Sigmoid colon (tissue), 7 donors: Measurements from ENCODE around the gene LRRC75B. TPM values are rescaled to one million over a fixed set of nuclear protein-coding genes. Genes with fewer than 3 reads are reported as not detected.
"Not testable (repeated sequence)": the region's sequence is repeated elsewhere in the genome, so short reads cannot be mapped to it uniquely, and the experiment has no call there.

Experiments
- DNase-seq: peaks from one replicate; pipeline ENCODE4 v3.0.0-alpha.2; 2019
- H3K27ac ChIP-seq, 4 donors: fragments of 200-600 bp; sonication (generic); one replicate each; pipeline ENCODE4 v1.5.1; 2016 to 2019; ENCODE audit warnings: mild to moderate bottlenecking in 1 of 4
- H3K27me3 ChIP-seq, 3 donors: fragments of 200-600 bp; sonication (generic); one replicate each; pipeline ENCODE4 v1.5.1; 2019; ENCODE audit warnings: mild to moderate bottlenecking in 1 of 3
- H3K36me3 ChIP-seq, 4 donors: fragments of 200-600 bp; sonication (generic); one replicate each; pipeline ENCODE4 v1.5.1; 2016 to 2019
- H3K4me1 ChIP-seq, 4 donors: fragments of 200-600 bp; sonication (generic); one replicate each; pipeline ENCODE4 v1.5.1; 2017 to 2019
- H3K4me3 ChIP-seq, 4 donors: fragments of 200-600 bp; sonication (generic); one replicate each; pipeline ENCODE4 v1.5.1; 2017 to 2019; ENCODE audit warnings: mild to moderate bottlenecking in 2 of 4, moderate library complexity in 1 of 4
- H3K9me3 ChIP-seq, 4 donors: fragments of 200-600 bp in 3 of 4; sonication (generic) in 3 of 4; one replicate each; pipeline versions ENCODE4 v1.5.1 to v1.6.1; 2013 to 2019
- WGBS, 2 donors: extraction: QIAGEN DNeasy Blood & Tissue Kit; methylation state at CpG; one replicate each; pipeline ENCODE4 v1.1.7; 2013; 5-methylcytosine and 5-hydroxymethylcytosine counted together
- intact Hi-C: fragments of 100-400 bp; cut with DNase I; formaldehyde crosslinking; loops from one replicate; pipeline ENCODE4 v1.15.1; 2023
- polyA plus RNA-seq, 3 donors: library from polyadenylated mRNA; stranded (reverse); fragments of 200-250 nt; gene quantifications; one replicate each; pipeline ENCODE4 v1.2.3, GENCODE V29; 2013
- total RNA-seq, 4 donors: library from RNA; depleted of rRNA; stranded (reverse); fragments of >200 nt; gene quantifications; one replicate each; pipeline ENCODE4 v1.1.0, GENCODE V29; 2016
- TF ChIP-seq, protein P1 (sequence below), 4 experiments: fragments of 450-650 bp in 3 of 4; fragments of 200-600 bp in 1 of 4; IDR thresholded peaks; one replicate each; pipeline ENCODE4 v1.5.1; 2016 to 2019; ENCODE audit warnings: antibody characterized with exemption in 4 of 4, mild to moderate bottlenecking in 3 of 4, moderate library complexity in 2 of 4
- donor health status: healthy with polysubstance abuse.
- donor health status: Bipolar disorder and iron deficiency.
- donor health status: healthy.

LRRC75B gene
- total and polyA plus RNA-seq, 7 donors = 2.5 to 18.6 (median 13.3) TPM

DNA sequence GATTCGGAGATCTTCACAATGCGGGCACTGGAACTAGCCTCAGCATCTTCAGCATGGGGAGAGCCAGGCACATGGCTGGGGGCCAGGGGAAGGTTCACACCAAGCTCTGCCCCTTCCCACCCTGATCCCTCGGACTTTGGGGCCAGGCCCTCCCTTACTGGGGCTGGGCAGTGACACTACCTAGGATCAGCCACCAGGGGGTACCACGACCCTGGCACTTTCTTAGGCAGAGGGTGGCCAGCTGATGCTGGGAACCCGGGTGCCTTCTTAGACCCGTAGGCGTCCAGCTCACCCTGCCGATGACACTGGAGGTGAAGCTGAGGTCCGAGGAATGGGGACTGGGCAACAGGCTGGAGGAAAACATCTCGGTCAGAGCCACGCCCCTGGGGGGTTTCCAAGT lies 36.2 kb upstream of the LRRC75B start:
- intact Hi-C loops, H3K27ac ChIP-seq, DNase-seq, H3K4me1 ChIP-seq, H3K4me3 ChIP-seq, H3K27me3 ChIP-seq, H3K9me3 ChIP-seq, H3K36me3 ChIP-seq: not testable (repeated sequence)
- 75 to 81% methylated on average over 9 of the region's 11 CpGs for WGBS, 2 donors
- TF ChIP-seq, protein P1, sequence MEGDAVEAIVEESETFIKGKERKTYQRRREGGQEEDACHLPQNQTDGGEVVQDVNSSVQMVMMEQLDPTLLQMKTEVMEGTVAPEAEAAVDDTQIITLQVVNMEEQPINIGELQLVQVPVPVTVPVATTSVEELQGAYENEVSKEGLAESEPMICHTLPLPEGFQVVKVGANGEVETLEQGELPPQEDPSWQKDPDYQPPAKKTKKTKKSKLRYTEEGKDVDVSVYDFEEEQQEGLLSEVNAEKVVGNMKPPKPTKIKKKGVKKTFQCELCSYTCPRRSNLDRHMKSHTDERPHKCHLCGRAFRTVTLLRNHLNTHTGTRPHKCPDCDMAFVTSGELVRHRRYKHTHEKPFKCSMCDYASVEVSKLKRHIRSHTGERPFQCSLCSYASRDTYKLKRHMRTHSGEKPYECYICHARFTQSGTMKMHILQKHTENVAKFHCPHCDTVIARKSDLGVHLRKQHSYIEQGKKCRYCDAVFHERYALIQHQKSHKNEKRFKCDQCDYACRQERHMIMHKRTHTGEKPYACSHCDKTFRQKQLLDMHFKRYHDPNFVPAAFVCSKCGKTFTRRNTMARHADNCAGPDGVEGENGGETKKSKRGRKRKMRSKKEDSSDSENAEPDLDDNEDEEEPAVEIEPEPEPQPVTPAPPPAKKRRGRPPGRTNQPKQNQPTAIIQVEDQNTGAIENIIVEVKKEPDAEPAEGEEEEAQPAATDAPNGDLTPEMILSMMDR (IDR thresholded peaks at IDR 0.05) = peak in 3 of 4 experiments; percentile 11 to 32 (median 23)

DNA sequence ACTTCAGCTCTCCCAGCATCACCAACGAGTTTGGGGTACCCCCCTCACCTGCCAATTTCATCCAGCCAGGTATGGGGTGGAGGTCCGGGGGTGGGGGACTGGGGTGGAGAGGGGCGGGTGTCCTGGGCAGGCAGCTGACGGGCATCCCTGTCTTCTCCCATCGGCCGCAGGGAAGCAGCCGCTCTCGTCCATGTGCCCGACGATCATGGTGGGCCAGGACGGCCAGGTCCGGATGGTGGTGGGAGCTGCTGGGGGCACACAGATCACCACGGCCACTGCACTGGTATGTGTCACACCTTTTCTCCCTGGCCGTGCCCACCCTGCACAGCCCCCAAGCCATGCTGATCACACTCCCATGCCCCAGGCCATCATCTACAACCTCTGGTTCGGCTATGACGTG lies 35.0 kb upstream of the LRRC75B start:
- H3K36me3 ChIP-seq, H3K27ac ChIP-seq, H3K27me3 ChIP-seq, intact Hi-C loops, H3K4me1 ChIP-seq, H3K4me3 ChIP-seq, DNase-seq, H3K9me3 ChIP-seq: not testable (repeated sequence)
- 94 to 97% methylated on average over 11 to 13 of the region's 16 CpGs for WGBS, 2 donors

- H3K4me3 ChIP-seq, intact Hi-C loops, H3K36me3 ChIP-seq, H3K4me1 ChIP-seq, H3K9me3 ChIP-seq, DNase-seq, H3K27me3 ChIP-seq, H3K27ac ChIP-seq: not testable (repeated sequence)
- 39 to 63% methylated on average over 2 of the region's 2 CpGs for WGBS, 2 donors
Observed at GRCh38 chr22:24622596-24622995, 29.7 kb upstream of the LRRC75B start.

DNA sequence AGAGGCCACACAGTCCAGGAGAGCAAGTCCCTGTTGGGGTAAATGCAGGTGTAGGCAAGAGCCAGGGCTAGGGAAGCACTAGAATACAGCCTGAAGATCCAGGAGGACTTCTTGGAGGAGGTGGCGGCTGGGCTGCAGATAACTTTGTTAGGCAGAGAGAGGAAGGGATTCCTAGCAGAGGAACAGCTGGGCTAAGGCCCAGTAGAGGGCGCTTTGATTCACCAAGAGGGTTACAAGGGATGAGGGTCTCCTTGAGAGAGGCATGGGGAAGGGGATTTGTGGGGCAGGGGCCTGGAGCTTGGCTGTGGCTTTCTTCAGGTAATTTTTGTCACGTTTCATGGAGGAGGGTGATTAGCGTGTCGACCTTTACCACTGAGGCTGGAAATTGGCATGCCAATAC lies 28.4 kb upstream of the LRRC75B start:
- H3K27ac ChIP-seq, DNase-seq, H3K4me1 ChIP-seq, H3K4me3 ChIP-seq, intact Hi-C loops, H3K36me3 ChIP-seq, H3K9me3 ChIP-seq, H3K27me3 ChIP-seq: not testable (repeated sequence)
- WGBS, 2 donors = 67 to 85% methylated on average over 4 of the region's 5 CpGs

DNA sequence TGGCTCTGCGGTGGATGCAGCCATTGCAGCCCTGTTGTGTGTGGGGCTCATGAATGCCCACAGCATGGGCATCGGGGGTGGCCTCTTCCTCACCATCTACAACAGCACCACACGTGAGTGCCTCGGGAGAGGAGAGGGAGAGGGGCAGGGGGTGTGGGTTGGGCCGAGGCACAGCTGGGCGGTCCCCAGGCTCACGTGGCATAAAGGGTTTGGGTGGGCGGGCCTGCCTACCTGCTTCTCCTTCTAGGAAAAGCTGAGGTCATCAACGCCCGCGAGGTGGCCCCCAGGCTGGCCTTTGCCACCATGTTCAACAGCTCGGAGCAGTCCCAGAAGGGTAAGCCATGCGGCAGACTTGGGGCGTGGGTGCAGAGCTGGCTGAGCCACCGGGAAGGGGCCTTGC lies 21.9 kb upstream of the LRRC75B start:
- DNase-seq, H3K9me3 ChIP-seq, intact Hi-C loops, H3K27me3 ChIP-seq, H3K36me3 ChIP-seq, H3K27ac ChIP-seq, H3K4me3 ChIP-seq, H3K4me1 ChIP-seq: not testable (repeated sequence)
- WGBS, 2 donors = 88% methylated on average over 15 of the region's 15 CpGs

GRCh38 chr22:24609888-24610287 lies 17.0 kb upstream of the LRRC75B start:
- H3K36me3 ChIP-seq, H3K4me1 ChIP-seq, H3K27me3 ChIP-seq, DNase-seq, H3K4me3 ChIP-seq, intact Hi-C loops, H3K9me3 ChIP-seq, H3K27ac ChIP-seq: not testable (repeated sequence)
- WGBS, 2 donors = 92% methylated on average over 3 of the region's 3 CpGs

GRCh38 chr22:24608327-24608726 lies 15.5 kb upstream of the LRRC75B start:
- H3K4me3 ChIP-seq, H3K27me3 ChIP-seq, H3K9me3 ChIP-seq, H3K27ac ChIP-seq, DNase-seq, H3K36me3 ChIP-seq, intact Hi-C loops: not testable (repeated sequence)
- WGBS, 2 donors = 86 to 93% methylated on average over 6 of the region's 6 CpGs
- H3K4me1 ChIP-seq = peaks cover 0 to 12% (median 10%) of the 10 kb centered on the region in 4 donors

- DNase-seq, H3K4me3 ChIP-seq, H3K36me3 ChIP-seq, H3K27me3 ChIP-seq, intact Hi-C loops, H3K9me3 ChIP-seq, H3K27ac ChIP-seq: not testable (repeated sequence)
- peaks cover 0 to 16% (median 14%) of the 10 kb centered on the region in 4 donors for H3K4me1 ChIP-seq
- 46 to 51% methylated on average over 18 of the region's 18 CpGs for WGBS, 2 donors
Observed at GRCh38 chr22:24607429-24607983, 14.6 kb upstream of the LRRC75B start.

DNA sequence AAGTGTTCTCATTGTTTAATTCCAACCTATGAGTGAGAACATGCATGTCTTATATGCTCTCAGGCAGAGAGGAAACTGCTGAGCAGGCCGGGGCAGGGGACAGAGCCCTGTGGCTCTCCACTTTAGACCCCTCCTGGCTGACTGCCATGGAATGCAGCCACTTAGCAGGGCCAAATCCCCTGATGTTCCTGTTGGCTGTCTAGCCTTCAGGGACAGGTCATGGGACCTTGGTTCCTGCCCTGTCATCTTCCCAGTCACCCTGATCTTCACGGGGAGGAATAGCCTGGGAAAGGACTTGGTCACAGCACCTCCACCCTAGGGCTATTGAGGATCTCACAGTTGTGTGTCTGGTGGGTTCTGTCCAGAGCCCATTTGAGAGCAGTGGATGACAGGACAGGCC lies 13.5 kb upstream of the LRRC75B start:
- H3K36me3 ChIP-seq, H3K27ac ChIP-seq, H3K9me3 ChIP-seq, H3K4me3 ChIP-seq, H3K27me3 ChIP-seq, DNase-seq, intact Hi-C loops: not testable (repeated sequence)
- H3K4me1 ChIP-seq = peaks cover 0 to 19% (median 17%) of the 10 kb centered on the region in 4 donors
- 85 to 88% methylated on average over 2 of the region's 2 CpGs for WGBS, 2 donors

- Histone ChIP-seq H3K4me1 (peaks cover 0 to 20% (median 17%) of the 10 kb centered on the region in 4 donors), H3K27ac (peak overlapping the region in 3 of 4 donors; percentile 10 to 56 (median 38)), H3K4me3 (peak overlapping the region in 3 of 4 donors; percentile 13 to 29 (median 15))
- H3K36me3 ChIP-seq, H3K27me3 ChIP-seq, intact Hi-C loops, DNase-seq, H3K9me3 ChIP-seq: not testable (repeated sequence)
- 13% methylated on average over 18 of the region's 18 CpGs for WGBS, 2 donors
Observed at GRCh38 chr22:24603770-24604629, 11.1 kb upstream of the LRRC75B start.

DNA sequence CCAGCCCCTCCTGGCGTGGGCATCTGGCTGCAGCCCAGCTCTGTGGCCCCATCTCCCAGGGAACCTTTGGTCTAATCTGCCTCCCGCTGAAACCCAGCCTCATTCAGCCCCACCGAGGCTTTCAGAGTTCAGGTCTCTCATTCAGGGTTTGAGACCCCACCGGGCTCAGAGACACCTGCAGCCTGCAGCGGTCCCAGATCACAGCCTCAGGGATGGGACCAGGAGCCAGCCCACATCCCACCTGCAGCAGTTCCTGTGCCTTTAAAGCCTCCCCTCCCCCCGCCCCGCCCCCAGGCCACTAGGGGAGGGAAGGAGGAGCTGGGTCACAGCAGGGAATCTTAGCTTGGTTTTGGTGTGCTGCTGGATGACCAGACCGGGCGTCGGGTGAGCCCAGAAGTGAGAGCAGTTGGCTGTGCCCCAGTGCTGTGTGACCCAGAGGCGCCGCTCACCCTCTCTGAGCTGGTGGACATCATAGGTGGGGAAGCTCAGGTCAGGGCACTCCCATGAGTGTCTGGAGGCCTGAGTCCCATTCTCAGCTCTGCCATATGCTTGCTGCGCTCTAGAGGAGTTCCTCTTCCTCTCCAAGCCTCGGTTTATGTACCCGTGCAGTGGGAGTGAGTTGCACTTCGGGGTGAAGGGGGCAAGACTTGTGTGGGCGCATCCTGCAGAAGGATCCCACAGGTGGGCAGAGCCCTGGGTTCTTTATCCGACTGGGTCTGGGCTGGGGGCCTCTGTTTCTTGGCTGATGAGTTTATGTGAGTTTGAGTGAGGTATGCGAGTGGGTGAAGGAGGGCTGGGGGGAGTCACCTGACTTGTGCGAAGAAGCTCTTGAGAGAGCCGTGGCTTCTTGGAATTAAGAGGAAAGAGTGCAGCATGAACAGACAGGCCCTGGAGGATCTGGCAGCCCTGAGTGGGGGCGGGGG lies 10.2 kb upstream of the LRRC75B start, which contains the start of gene GGT1:
Gene GGT1 (plus strand): TSS at position 347 of the 923 bp plus-strand sequence. CDS start 7,889 bp downstream, outside the sequence.
- Histone ChIP-seq H3K4me1 (peaks cover 0 to 20% (median 17%) of the 10 kb centered on the region in 4 donors), H3K4me3 (peak within 1 kb of the TSS in 3 of 4 donors; percentile 13 to 29 (median 15)), H3K27ac (peak within 1 kb of the TSS in 3 of 4 donors; percentile 10 to 56 (median 38))
- H3K36me3 ChIP-seq, intact Hi-C loops, H3K9me3 ChIP-seq, H3K27me3 ChIP-seq, DNase-seq: not testable (repeated sequence)
- WGBS, 2 donors = 47 to 68% methylated on average over 22 of the region's 22 CpGs
